ENCODE measurements around the gene SMAD7. TPM values are rescaled to one million over a fixed set of nuclear protein-coding genes. Genes with fewer than 3 reads are reported as not detected.

Gene SMAD7
- total RNA-seq, 2 experiments from 2014 or later: 244 to 254 TPM

- H3K36me3 ChIP-seq (ENCODE audit: insufficient read depth, low read length): peaks cover 30% of the 10 kb centered on the region
- intact Hi-C loops (cut with DNase I, micrococcal nuclease): loop anchor here (1.0 to 10.0 kb wide), 11 partner anchors 8 to 1936 kb away; partner anchors contain the start of genes ACAA2 (in 1 of the 2), C18orf32 (in 1 of the 2) and ME2 (in 1 of the 2)
- no peaks in the 10 kb centered on the region for H3K27me3 ChIP-seq (ENCODE audit: control insufficient read depth in 1 of 2, insufficient read depth in 2 of 2, low read length in 2 of 2)
- peaks cover 93% of the 10 kb centered on the region for H3K4me1 ChIP-seq (ENCODE audit: insufficient read depth, low read length)
- peaks cover 92% of the 10 kb centered on the region for H3K4me1 Mint-ChIP-seq (ENCODE audit: low read depth)
- ChIA-PET CTCF (interaction anchor here (0.8 to 3.1 kb wide), 8 partner anchors 9 to 56 kb away, joined by 3 to 18 read pairs (median 5); partner anchors contain the start of gene SMAD7), POLR2A (interaction anchor here (0.5 to 3.3 kb wide), 11 partner anchors 8 to 1010 kb away, joined by 3 to 50 read pairs (median 10); partner anchors contain the start of gene SMAD7)
- H3K36me3 Mint-ChIP-seq (ENCODE audit: low read depth): peaks cover 52% of the 10 kb centered on the region
- H3K4me3 ChIP-seq (ENCODE audit: low read length): peak overlapping the region; percentile 26
- no peak for TF ChIP-seq CTCF (IDR thresholded peaks at IDR 0.05)
- H3K27ac Mint-ChIP-seq: peak overlapping the region; percentile 92
- H3K27me3 Mint-ChIP-seq: no peaks in the 10 kb centered on the region
- H3K9me3 Mint-ChIP-seq: no peaks in the 10 kb centered on the region
- H3K4me3 Mint-ChIP-seq: peak overlapping the region; percentile 87
- H3K9me3 ChIP-seq (ENCODE audit: control insufficient read depth in 1 of 2, insufficient read depth in 1 of 2, low read length in 2 of 2): no peaks in the 10 kb centered on the region
- ATAC-seq (ENCODE audit: poor library complexity) (peak; percentile 83), DNase-seq (peak; percentile 71 to 97 (median 80))
- H3K27ac ChIP-seq (ENCODE audit: low read depth in 1 of 2, low read length in 2 of 2): peak overlapping the region; percentile 51
Observed at GRCh38 chr18:48940854-48941611, 9.7 kb downstream of the SMAD7 start.

GRCh38 chr18:48939205-48940097, 11.3 kb downstream of the SMAD7 start:
- no peaks in the 10 kb centered on the region for H3K9me3 ChIP-seq (ENCODE audit: control insufficient read depth in 1 of 2, insufficient read depth in 1 of 2, low read length in 2 of 2)
- Mint-ChIP-seq H3K27ac (peak overlapping the region; percentile 92), H3K27me3 (no peaks in the 10 kb centered on the region), H3K4me3 (peak overlapping the region; percentile 87), H3K4me1 (ENCODE audit: low read depth) (peaks cover 92% of the 10 kb centered on the region), H3K9me3 (no peaks in the 10 kb centered on the region), H3K36me3 (ENCODE audit: low read depth) (peaks cover 36% of the 10 kb centered on the region)
- ChIA-PET CTCF (interaction anchor here (1.1 to 3.1 kb wide), 4 partner anchors 12 to 58 kb away, joined by 4 to 18 read pairs (median 4); partner anchors contain the start of gene SMAD7), POLR2A (interaction anchor here (0.8 to 3.3 kb wide), 6 partner anchors 8 to 125 kb away, joined by 3 to 50 read pairs (median 24); partner anchors contain the start of gene SMAD7)
- no peak for TF ChIP-seq CTCF (IDR thresholded peaks at IDR 0.05)
- peaks cover 22% of the 10 kb centered on the region for H3K36me3 ChIP-seq (ENCODE audit: insufficient read depth, low read length)
- H3K27ac ChIP-seq (ENCODE audit: low read depth in 1 of 2, low read length in 2 of 2): no peak overlapping the region
- ATAC-seq (ENCODE audit: poor library complexity) (no peak), DNase-seq (peak in 1 of 14 experiments; percentile 40)
- H3K27me3 ChIP-seq (ENCODE audit: control insufficient read depth in 1 of 2, insufficient read depth in 2 of 2, low read length in 2 of 2): no peaks in the 10 kb centered on the region
- peaks cover 91% of the 10 kb centered on the region for H3K4me1 ChIP-seq (ENCODE audit: insufficient read depth, low read length)
- no peak overlapping the region for H3K4me3 ChIP-seq (ENCODE audit: low read length)
- intact Hi-C loops (cut with DNase I, micrococcal nuclease): loop anchor here (5.0 to 10.0 kb wide), 9 partner anchors 38 to 1938 kb away; partner anchors contain the start of genes ACAA2 (in 1 of the 2), C18orf32 (in 1 of the 2) and ME2 (in 1 of the 2)

GRCh38 chr18:48938827-48939204, 11.9 kb downstream of the SMAD7 start:
- DNase-seq (no peak), ATAC-seq (ENCODE audit: poor library complexity) (no peak)
- intact Hi-C loops (cut with DNase I, micrococcal nuclease): no loop called here
- peak overlapping the region; percentile 74 for H3K27ac Mint-ChIP-seq
- peak overlapping the region; percentile 13 for H3K4me3 Mint-ChIP-seq
- H3K36me3 Mint-ChIP-seq (ENCODE audit: low read depth): peaks cover 30% of the 10 kb centered on the region
- Histone ChIP-seq H3K36me3 (ENCODE audit: insufficient read depth, low read length) (peaks cover 22% of the 10 kb centered on the region), H3K4me1 (ENCODE audit: insufficient read depth, low read length) (peaks cover 91% of the 10 kb centered on the region), H3K27me3 (ENCODE audit: control insufficient read depth in 1 of 2, insufficient read depth in 2 of 2, low read length in 2 of 2) (no peaks in the 10 kb centered on the region), H3K4me3 (ENCODE audit: low read length) (no peak overlapping the region), H3K27ac (ENCODE audit: low read depth in 1 of 2, low read length in 2 of 2) (no peak overlapping the region), H3K9me3 (ENCODE audit: control insufficient read depth in 1 of 2, insufficient read depth in 1 of 2, low read length in 2 of 2) (no peaks in the 10 kb centered on the region)
- no peaks in the 10 kb centered on the region for H3K27me3 Mint-ChIP-seq
- no peak for TF ChIP-seq CTCF (IDR thresholded peaks at IDR 0.05)
- POLR2A ChIA-PET: no interaction called here
- H3K9me3 Mint-ChIP-seq: no peaks in the 10 kb centered on the region
- CTCF ChIA-PET: interaction anchor here (1.1 kb wide), 1 partner anchor 13 kb away, joined by 4 read pairs; no protein-coding TSS in a partner anchor
- H3K4me1 Mint-ChIP-seq (ENCODE audit: low read depth): peaks cover 92% of the 10 kb centered on the region
